Ovary (tissue), 9 donors: ENCODE data around the gene CD70. TPM values are rescaled to one million over a fixed set of nuclear protein-coding genes. Genes with fewer than 3 reads are reported as not detected.
"Not testable (repeated sequence)": the region's sequence is repeated elsewhere in the genome, so short reads cannot be mapped to it uniquely, and the experiment has no call there.

Experiments used
- DNase-seq, 5 donors: peaks; one replicate each; pipeline ENCODE4 v3.0.0-alpha.2; 2019 to 2020
- H3K27ac ChIP-seq, 2 donors: fragments of 200-600 bp; one replicate each; pipeline versions ENCODE4 v1.5.1 to v1.8.0; 2019 to 2022
- H3K27me3 ChIP-seq: fragments of 200-600 bp; one replicate; pipeline ENCODE4 v1.8.0; 2022
- H3K36me3 ChIP-seq: fragments of 200-600 bp; sonication (generic); one replicate; pipeline ENCODE4 v1.5.1; 2019
- H3K4me1 ChIP-seq: one replicate; pipeline ENCODE4 v1.8.1; 2013; ENCODE audit warnings: mild to moderate bottlenecking, moderate library complexity; ENCODE audit not compliant: insufficient read depth
- H3K4me3 ChIP-seq: fragments of 200-600 bp; sonication (generic); one replicate; pipeline ENCODE4 v1.5.1; 2017
- H3K9me3 ChIP-seq, 2 donors: fragments of 200-600 bp in 1 of 2; sonication (generic) in 1 of 2; one replicate each; pipeline versions ENCODE4 v1.5.1 to v1.8.1; 2013 to 2019; ENCODE audit warnings: mild to moderate bottlenecking in 1 of 2, moderate library complexity in 1 of 2
- EP300 ChIP-seq: sonication (generic); formaldehyde crosslinking; IDR thresholded peaks from one replicate; pipeline ENCODE4 v1.6.1; 2017; ENCODE audit warnings: antibody characterized with exemption
- POLR2A ChIP-seq: fragments of 450-650 bp; IDR thresholded peaks from one replicate; pipeline ENCODE4 v1.6.1; 2017; ENCODE audit warnings: antibody characterized with exemption, mild to moderate bottlenecking, moderate library complexity
- WGBS, 3 donors: extraction: QIAGEN DNeasy Blood & Tissue Kit in 1 of 3; methylation state at CpG; one replicate each; pipeline versions ENCODE4 v1.1.5 to v1.1.7; 2013 to 2017; 5-methylcytosine and 5-hydroxymethylcytosine counted together
- intact Hi-C, 4 donors: fragments of 100-400 bp; cut with DNase I; formaldehyde crosslinking; loops; one replicate each; pipeline versions ENCODE4 v1.11.0 to v1.15.1; 2022 to 2023
- polyA plus RNA-seq, 2 donors: library from polyadenylated mRNA; stranded (reverse); fragments of 200-250 nt in 1 of 2; fragments of 350-450 nt in 1 of 2; fragmentation: Illumina TruSeq in 1 of 2; extraction: RNeasy Lipid Tissue Mini Kit (QIAGEN cat#74804) in 1 of 2; gene quantifications; one replicate each; pipeline ENCODE4 v1.2.3, GENCODE V29; 2013 to 2014
- total RNA-seq, 7 donors: library from RNA; depleted of rRNA in 2 of 7; stranded (reverse); fragments of >200 nt in 2 of 7; fragmentation: NEBNext Ultra II Directional in 3 of 7; extraction: Animal tissue kit (Norgen Biotek cat#: 25700) in 3 of 7; gene quantifications; one replicate each; pipeline versions ENCODE4 v1.1.0 to v1.2.4, GENCODE V29; 2016 to 2023
- TF ChIP-seq, protein P1 (sequence below), 3 donors: fragments of 450-650 bp in 2 of 3; fragments of 200-600 bp in 1 of 3; IDR thresholded peaks; one replicate each; pipeline versions ENCODE4 v1.5.1 to v1.8.0; 2016 to 2022; ENCODE audit warnings: antibody characterized with exemption in 3 of 3, mild to moderate bottlenecking in 1 of 3
- donor health status: DM: no; HTN: no; CAD: no; lungs with moderate emphysema.
- donor health status: DM: no; HTN: no; CAD: no.
- donor health status: Bipolar disorder and iron deficiency.
- donor health status: DM: yes; HTN: yes; CAD: no.
- donor health status: DM: no; HTN: no; CAD: no.
- donor health status: DM: yes; HTN: yes; CAD: no.

The CD70 gene
- total and polyA plus RNA-seq, 9 donors = 0.31 TPM; not detected in 8

DNA sequence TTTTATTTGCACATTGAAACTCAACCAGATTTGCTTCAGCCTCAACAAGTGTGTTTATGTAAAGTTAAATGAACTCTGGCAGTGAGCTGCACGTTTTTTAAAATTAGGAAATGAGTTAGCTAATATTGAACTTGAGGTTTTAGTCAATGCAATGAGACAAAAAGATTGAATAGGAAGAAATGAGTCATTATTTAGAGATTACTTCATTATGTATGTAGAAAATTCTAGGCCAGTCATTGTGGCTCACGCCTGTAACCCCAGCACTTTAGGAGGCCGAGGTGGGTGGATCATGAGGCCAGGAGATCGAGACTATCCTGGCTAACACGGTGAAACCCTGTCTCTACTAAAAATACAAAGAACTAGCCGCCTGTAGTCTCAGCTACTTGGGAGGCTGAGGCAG lies 22.8 kb upstream of the CD70 start:
- Histone ChIP-seq H3K4me1 (no peaks in the 10 kb centered on the region), H3K27me3 (no peaks in the 10 kb centered on the region), H3K4me3 (no peak overlapping the region), H3K36me3 (no peaks in the 10 kb centered on the region), H3K27ac (no peak overlapping the region), H3K9me3 (no peaks in the 10 kb centered on the region)
- DNase-seq = no peak
- WGBS, 3 donors = 76 to 81% (median 80%) methylated on average over 6 of the region's 6 CpGs
- intact Hi-C loops = no loop called here
- TF ChIP-seq, protein P1, sequence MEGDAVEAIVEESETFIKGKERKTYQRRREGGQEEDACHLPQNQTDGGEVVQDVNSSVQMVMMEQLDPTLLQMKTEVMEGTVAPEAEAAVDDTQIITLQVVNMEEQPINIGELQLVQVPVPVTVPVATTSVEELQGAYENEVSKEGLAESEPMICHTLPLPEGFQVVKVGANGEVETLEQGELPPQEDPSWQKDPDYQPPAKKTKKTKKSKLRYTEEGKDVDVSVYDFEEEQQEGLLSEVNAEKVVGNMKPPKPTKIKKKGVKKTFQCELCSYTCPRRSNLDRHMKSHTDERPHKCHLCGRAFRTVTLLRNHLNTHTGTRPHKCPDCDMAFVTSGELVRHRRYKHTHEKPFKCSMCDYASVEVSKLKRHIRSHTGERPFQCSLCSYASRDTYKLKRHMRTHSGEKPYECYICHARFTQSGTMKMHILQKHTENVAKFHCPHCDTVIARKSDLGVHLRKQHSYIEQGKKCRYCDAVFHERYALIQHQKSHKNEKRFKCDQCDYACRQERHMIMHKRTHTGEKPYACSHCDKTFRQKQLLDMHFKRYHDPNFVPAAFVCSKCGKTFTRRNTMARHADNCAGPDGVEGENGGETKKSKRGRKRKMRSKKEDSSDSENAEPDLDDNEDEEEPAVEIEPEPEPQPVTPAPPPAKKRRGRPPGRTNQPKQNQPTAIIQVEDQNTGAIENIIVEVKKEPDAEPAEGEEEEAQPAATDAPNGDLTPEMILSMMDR (IDR thresholded peaks at IDR 0.05) = no peak
- TF ChIP-seq EP300 (no peak), POLR2A (no peak)

GRCh38 chr19:6610934-6611852 lies 20.2 kb upstream of the CD70 start:
- WGBS, 3 donors = 40 to 52% (median 52%) methylated on average over 7 of the region's 7 CpGs
- Histone ChIP-seq H3K9me3 (no peaks in the 10 kb centered on the region), H3K27me3 (no peaks in the 10 kb centered on the region), H3K27ac (no peak overlapping the region), H3K4me3 (no peak overlapping the region), H3K4me1 (no peaks in the 10 kb centered on the region), H3K36me3 (no peaks in the 10 kb centered on the region)
- intact Hi-C loops = no loop called here
- no peak for DNase-seq
- no peak for TF ChIP-seq EP300
- TF ChIP-seq POLR2A = no peak
- TF ChIP-seq, protein P1 (IDR thresholded peaks at IDR 0.05) = no peak

GRCh38 chr19:6608940-6609339 lies 18.0 kb upstream of the CD70 start:
- no peak for DNase-seq
- no peaks in the 10 kb centered on the region for H3K4me1 ChIP-seq
- WGBS, 3 donors = 61 to 64% (median 64%) methylated on average over 5 of the region's 5 CpGs
- intact Hi-C loops = no loop called here
- H3K36me3 ChIP-seq = no peaks in the 10 kb centered on the region
- H3K27ac ChIP-seq = no peak overlapping the region
- no peak overlapping the region for H3K4me3 ChIP-seq
- TF ChIP-seq EP300 (no peak), POLR2A (no peak)
- TF ChIP-seq, protein P1 (IDR thresholded peaks at IDR 0.05) = no peak
- no peaks in the 10 kb centered on the region for H3K9me3 ChIP-seq
- no peaks in the 10 kb centered on the region for H3K27me3 ChIP-seq

DNA sequence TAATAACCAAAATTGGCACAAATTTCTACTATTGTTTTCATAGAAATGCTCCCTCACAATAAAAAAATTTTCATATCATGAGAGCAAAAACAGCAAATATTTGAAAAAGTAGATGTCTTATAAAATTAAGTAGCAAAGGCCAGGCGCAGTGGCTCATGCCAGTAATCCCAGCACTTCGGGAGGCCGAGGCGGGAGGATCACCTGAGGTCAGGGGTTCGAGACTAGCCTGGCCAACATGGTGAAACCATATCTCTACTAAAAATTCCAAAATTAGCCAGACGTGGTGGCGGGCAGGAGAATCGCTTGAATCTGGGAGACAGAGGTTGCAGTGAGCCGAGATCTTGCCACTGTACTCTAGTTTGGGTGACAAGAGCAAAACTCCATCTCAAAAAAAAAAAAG lies 17.2 kb upstream of the CD70 start:
- DNase-seq, H3K4me1 ChIP-seq, intact Hi-C loops, H3K4me3 ChIP-seq, H3K27ac ChIP-seq, H3K27me3 ChIP-seq, H3K9me3 ChIP-seq, H3K36me3 ChIP-seq: not testable (repeated sequence)
- WGBS, 3 donors = 73 to 83% (median 82%) methylated on average over 9 of the region's 9 CpGs

- DNase-seq, intact Hi-C loops, H3K36me3 ChIP-seq, H3K9me3 ChIP-seq, H3K4me1 ChIP-seq, H3K27ac ChIP-seq, H3K4me3 ChIP-seq, H3K27me3 ChIP-seq: not testable (repeated sequence)
- WGBS, 3 donors = 74 to 82% (median 77%) methylated on average over 11 of the region's 11 CpGs
Measured at GRCh38 chr19:6606276-6607070, 15.5 kb upstream of the CD70 start.
